Peyer's patch (tissue), 4 donors: ENCODE measurements around the gene ZBTB7C. TPM values are rescaled to one million over a fixed set of nuclear protein-coding genes. Genes with fewer than 3 reads are reported as not detected.

Experiments
- DNase-seq, 3 donors: peaks; one replicate each; pipeline ENCODE4 v3.0.0-alpha.2; 2017 to 2019
- H3K27ac ChIP-seq, 4 donors: fragments of 200-600 bp; sonication (generic); one replicate each; pipeline ENCODE4 v1.5.1; 2016 to 2019
- H3K27me3 ChIP-seq, 2 donors: fragments of 200-600 bp; sonication (generic); one replicate each; pipeline ENCODE4 v1.5.1; 2019
- H3K36me3 ChIP-seq, 3 donors: fragments of 200-600 bp; sonication (generic); one replicate each; pipeline ENCODE4 v1.5.1; 2016 to 2019
- H3K4me1 ChIP-seq, 4 donors: fragments of 200-600 bp; sonication (generic); one replicate each; pipeline ENCODE4 v1.5.1; 2016 to 2019
- H3K4me3 ChIP-seq, 4 donors: fragments of 200-600 bp; sonication (generic); 1 replicate in 3 of 4; 2 replicates in 1 of 4; pipeline ENCODE4 v1.5.1; 2016 to 2019; ENCODE audit warnings: mild to moderate bottlenecking in 1 of 4
- H3K9me3 ChIP-seq, 4 donors: fragments of 200-600 bp; sonication (generic); one replicate each; pipeline ENCODE4 v1.5.1; 2016 to 2019; ENCODE audit warnings: mild to moderate bottlenecking in 1 of 4
- POLR2A ChIP-seq, 2 donors: fragments of 450-650 bp; IDR thresholded peaks; one replicate each; pipeline ENCODE4 v1.5.1; 2017; ENCODE audit warnings: antibody characterized with exemption in 2 of 2, mild to moderate bottlenecking in 2 of 2, moderate library complexity in 2 of 2
- total RNA-seq, 4 donors: library from RNA; depleted of rRNA; stranded (reverse); fragments of >200 nt; gene quantifications; one replicate each; pipeline ENCODE4 v1.1.0, GENCODE V29; 2016
- TF ChIP-seq, protein P1 (sequence below), 6 experiments: fragments of 450-650 bp in 4 of 6; fragments of 200-600 bp in 2 of 6; sonication (generic) in 1 of 6; IDR thresholded peaks; one replicate each; pipeline ENCODE4 v1.5.1; 2017 to 2019; ENCODE audit warnings: antibody characterized with exemption in 6 of 6, mild to moderate bottlenecking in 3 of 6, moderate library complexity in 1 of 6

The ZBTB7C gene
- total RNA-seq, 4 donors from 2014 or later: 10.5 to 15.7 (median 14.2) TPM

DNA sequence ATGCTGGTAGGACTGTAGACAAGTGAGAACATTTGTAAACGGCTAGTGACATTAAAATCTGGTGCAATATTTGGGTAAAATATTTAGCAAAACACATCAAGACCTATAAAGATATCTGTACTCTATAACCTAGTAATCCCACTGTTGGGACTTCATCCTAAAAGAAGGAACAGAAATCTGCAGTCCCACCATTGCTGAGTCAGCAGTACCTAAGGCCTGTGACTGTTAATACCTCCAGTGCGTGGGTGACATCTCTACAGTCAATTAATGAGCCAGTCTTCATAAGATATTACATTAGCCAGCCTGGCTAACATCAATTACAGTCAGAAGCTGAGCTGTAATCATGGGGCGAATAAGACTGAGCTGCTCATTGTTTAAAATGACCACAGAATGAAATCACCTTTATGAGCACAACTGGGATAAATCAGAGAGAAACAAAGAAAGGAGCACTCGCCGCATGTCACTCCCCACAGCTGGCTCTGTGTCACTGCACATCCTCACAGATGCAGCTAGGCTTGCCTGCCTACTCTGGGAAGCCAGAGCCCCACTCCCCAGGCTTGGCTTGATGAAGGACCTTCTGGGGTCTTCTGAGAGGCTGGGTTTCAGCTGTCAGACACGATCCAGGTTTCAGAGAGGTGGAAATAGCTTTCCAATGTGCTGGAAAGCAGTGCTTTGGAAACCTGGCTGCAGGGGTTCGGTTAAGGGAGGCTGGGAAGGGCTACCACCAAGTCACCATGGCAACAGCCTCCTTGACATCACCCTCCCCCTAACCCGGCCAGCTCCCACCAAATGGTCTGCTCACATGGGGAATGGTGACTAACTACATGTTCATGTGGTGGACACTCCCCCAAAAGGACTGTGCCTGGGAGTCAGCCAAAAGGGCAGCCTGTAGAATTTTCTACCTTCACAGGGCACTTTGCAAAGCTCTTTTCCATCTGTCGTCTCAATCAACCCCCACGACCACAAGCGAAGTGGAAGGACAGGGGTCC, 145.0 kb downstream of the ZBTB7C start:
- Histone ChIP-seq H3K36me3 (no peaks in the 10 kb centered on the region), H3K4me3 (no peak overlapping the region), H3K9me3 (no peaks in the 10 kb centered on the region), H3K27ac (no peak overlapping the region), H3K4me1 (no peaks in the 10 kb centered on the region), H3K27me3 (no peaks in the 10 kb centered on the region)
- no peak for TF ChIP-seq POLR2A (IDR thresholded peaks at IDR 0.05)
- TF ChIP-seq, protein P1, sequence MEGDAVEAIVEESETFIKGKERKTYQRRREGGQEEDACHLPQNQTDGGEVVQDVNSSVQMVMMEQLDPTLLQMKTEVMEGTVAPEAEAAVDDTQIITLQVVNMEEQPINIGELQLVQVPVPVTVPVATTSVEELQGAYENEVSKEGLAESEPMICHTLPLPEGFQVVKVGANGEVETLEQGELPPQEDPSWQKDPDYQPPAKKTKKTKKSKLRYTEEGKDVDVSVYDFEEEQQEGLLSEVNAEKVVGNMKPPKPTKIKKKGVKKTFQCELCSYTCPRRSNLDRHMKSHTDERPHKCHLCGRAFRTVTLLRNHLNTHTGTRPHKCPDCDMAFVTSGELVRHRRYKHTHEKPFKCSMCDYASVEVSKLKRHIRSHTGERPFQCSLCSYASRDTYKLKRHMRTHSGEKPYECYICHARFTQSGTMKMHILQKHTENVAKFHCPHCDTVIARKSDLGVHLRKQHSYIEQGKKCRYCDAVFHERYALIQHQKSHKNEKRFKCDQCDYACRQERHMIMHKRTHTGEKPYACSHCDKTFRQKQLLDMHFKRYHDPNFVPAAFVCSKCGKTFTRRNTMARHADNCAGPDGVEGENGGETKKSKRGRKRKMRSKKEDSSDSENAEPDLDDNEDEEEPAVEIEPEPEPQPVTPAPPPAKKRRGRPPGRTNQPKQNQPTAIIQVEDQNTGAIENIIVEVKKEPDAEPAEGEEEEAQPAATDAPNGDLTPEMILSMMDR (IDR thresholded peaks at IDR 0.05): no peak
- no peak for DNase-seq

DNA sequence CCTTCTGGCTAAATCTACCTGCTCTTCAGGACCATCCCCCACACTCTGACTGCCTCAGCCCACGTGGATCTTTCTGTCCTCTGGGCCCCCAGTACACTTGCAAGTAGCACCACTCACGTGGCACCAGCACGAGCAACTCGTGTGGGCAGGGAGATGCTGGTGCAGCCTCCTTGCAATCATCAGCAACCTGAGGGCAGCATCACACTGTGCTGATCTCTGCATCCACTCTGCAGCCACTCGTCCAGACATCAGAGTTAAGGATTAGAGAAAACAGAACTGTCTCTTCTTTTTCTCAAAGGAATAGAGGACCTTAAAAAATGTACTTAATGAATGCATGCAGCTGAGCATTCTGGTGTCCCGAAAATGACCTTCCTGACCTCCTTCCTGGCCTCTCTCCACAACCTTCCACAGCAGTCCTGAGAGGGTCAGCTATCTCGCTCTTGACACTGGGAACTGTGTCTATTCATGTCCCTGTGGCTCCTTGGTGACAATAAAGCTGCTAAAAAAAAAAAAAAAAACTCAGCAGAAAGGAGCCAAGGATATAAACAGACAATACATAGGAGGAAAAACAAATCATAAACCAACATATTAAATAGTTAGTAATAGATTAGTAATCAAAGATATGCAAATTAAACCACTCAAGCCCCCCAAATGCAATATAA, 145.9 kb downstream of the ZBTB7C start:
- Histone ChIP-seq H3K27me3 (no peaks in the 10 kb centered on the region), H3K9me3 (no peaks in the 10 kb centered on the region), H3K27ac (no peak overlapping the region), H3K4me1 (no peaks in the 10 kb centered on the region), H3K36me3 (no peaks in the 10 kb centered on the region), H3K4me3 (no peak overlapping the region)
- no peak for TF ChIP-seq POLR2A (IDR thresholded peaks at IDR 0.05)
- TF ChIP-seq, protein P1 (IDR thresholded peaks at IDR 0.05): no peak
- DNase-seq: no peak

DNA sequence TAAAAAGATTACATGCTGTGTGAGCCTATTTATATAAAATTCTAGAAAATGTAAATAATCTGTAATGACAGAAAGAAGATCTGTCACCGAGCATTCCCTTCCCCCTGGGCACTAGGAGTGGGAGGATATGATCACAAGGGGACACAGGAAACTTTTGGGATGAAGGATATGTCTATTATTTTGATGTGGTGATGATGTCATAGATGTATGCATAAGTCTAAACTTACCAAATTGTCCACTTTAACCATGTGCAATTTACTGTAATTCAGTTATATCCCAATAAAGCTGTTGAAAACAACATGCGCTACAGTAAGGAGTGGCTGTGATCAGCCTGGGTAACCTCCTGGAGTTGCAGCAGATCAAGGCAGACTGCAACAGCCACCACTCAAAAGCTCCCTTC, 148.9 kb downstream of the ZBTB7C start:
- H3K9me3 ChIP-seq: no peaks in the 10 kb centered on the region
- H3K36me3 ChIP-seq: no peaks in the 10 kb centered on the region
- no peak for DNase-seq
- H3K4me1 ChIP-seq: no peaks in the 10 kb centered on the region
- H3K27me3 ChIP-seq: no peaks in the 10 kb centered on the region
- H3K4me3 ChIP-seq: no peak overlapping the region
- TF ChIP-seq, protein P1 (IDR thresholded peaks at IDR 0.05): no peak
- no peak overlapping the region for H3K27ac ChIP-seq

GRCh38 chr18:48256848-48257247, 152.3 kb downstream of the ZBTB7C start:
- TF ChIP-seq POLR2A (IDR thresholded peaks at IDR 0.05): no peak
- TF ChIP-seq, protein P1 (IDR thresholded peaks at IDR 0.05): no peak

DNA sequence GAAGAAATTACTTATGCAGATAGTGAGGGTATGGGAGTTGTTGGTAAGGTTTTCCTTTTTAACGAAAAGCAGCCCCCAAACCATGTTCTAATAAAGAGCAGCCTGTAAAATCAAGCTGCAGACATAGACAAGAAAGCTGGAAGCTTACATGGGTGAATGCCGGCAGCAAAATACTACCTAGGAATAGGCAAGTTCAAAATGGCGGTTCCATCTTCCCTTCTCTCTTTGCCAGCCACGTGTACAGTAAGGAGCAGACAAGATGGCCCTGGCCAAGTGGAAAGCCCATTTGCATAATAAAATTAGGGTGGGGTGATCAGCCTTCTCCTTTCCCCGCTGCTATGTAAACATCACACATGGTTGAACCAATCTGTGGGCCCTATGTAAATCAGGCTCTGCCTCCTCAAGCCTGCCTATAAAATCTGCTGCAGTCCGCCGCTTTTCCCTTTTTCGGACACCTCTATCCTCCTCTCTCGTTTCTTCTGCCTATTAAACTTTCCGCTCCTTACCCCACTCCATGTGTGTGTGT, 155.0 kb downstream of the ZBTB7C start:
- TF ChIP-seq POLR2A (IDR thresholded peaks at IDR 0.05): no peak
- TF ChIP-seq, protein P1 (IDR thresholded peaks at IDR 0.05): no peak
- Histone ChIP-seq H3K27me3 (no peaks in the 10 kb centered on the region), H3K27ac (no peak overlapping the region), H3K9me3 (no peaks in the 10 kb centered on the region), H3K4me3 (no peak overlapping the region), H3K36me3 (no peaks in the 10 kb centered on the region), H3K4me1 (no peaks in the 10 kb centered on the region)
- DNase-seq: no peak

More at GRCh38 chr18:48256848-48257247, 152.3 kb downstream of the ZBTB7C start:
- H3K4me3 ChIP-seq: no peak overlapping the region
- H3K27me3 ChIP-seq: no peaks in the 10 kb centered on the region
- no peaks in the 10 kb centered on the region for H3K36me3 ChIP-seq
- DNase-seq: no peak
- H3K9me3 ChIP-seq: no peaks in the 10 kb centered on the region
- no peaks in the 10 kb centered on the region for H3K4me1 ChIP-seq
- H3K27ac ChIP-seq: no peak overlapping the region
